Measurements from ENCODE around the gene SIK2. TPM values are rescaled to one million over a fixed set of nuclear protein-coding genes. Genes with fewer than 3 reads are reported as not detected.

The SIK2 gene
- total RNA-seq, 1 donor from 2014 or later, result 8.2 TPM

DNA sequence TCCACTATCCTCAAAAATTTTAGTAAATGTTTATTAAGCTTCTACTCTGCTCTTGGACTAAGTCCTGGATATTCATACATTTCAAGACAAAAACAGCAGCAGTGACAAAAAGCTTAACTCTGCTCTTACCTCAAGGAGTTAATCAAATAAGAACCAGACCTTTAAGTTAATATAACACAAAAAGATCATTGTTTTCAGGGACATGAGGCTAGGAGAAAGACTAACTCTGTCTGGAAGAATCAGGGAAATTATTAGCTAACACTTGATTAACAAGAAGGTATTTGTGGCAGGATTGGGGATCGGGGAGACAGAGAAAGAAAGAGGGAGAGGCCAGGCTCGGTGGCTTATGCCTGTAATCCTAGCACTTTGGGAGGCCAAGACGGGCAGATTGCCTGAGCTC, 89.5 kb downstream of the SIK2 start:
- Histone ChIP-seq H3K9me3 (no peaks in the 10 kb centered on the region), H3K4me3 (no peak overlapping the region), H3K27me3 (no peaks in the 10 kb centered on the region), H3K27ac (no peak overlapping the region), H3K4me1 (no peaks in the 10 kb centered on the region), H3K36me3 (peaks cover 5 to 9% of the 10 kb centered on the region in 2 donors)
- intact Hi-C loops (cut with DNase I), result no loop called here
- TF ChIP-seq, protein P1, sequence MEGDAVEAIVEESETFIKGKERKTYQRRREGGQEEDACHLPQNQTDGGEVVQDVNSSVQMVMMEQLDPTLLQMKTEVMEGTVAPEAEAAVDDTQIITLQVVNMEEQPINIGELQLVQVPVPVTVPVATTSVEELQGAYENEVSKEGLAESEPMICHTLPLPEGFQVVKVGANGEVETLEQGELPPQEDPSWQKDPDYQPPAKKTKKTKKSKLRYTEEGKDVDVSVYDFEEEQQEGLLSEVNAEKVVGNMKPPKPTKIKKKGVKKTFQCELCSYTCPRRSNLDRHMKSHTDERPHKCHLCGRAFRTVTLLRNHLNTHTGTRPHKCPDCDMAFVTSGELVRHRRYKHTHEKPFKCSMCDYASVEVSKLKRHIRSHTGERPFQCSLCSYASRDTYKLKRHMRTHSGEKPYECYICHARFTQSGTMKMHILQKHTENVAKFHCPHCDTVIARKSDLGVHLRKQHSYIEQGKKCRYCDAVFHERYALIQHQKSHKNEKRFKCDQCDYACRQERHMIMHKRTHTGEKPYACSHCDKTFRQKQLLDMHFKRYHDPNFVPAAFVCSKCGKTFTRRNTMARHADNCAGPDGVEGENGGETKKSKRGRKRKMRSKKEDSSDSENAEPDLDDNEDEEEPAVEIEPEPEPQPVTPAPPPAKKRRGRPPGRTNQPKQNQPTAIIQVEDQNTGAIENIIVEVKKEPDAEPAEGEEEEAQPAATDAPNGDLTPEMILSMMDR (IDR thresholded peaks at IDR 0.05), result no peak
- no peak for DNase-seq (ENCODE audit: low spot score in 2 of 2)

DNA sequence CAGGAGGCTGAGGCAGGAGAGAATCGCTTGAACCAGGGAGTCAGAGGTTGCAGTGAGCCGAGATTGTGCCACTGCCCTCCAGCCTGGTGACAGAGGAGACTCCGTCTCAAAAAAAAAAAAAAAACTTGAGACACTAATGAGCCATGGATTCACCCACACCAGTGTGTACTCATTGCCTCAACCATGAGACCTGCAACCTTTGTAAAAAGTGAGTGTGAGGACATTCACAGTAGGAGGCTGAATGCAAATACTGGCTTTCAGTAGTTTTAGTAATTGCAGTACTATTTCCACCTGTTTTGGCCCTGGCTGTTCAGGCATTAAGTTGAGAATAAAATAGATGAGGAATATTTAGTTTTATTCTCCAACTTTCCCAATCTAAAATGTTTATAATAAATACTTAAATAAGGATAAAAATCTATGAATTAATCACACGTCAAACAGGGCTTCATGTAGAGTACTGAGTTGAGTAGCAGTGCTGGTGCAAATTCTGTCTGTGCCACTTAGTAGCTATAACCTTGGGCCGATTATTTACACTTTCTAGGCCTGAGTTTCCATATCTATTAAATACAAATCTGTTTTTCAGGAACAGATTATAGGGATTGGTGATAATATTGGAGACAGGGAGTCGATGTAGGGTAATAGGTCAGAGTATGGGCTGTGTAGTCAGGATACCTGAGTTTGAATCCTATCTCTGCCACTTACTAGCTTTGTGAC, 91.1 kb downstream of the SIK2 start:
- H3K4me1 ChIP-seq, result no peaks in the 10 kb centered on the region
- intact Hi-C loops (cut with DNase I), result no loop called here
- no peak overlapping the region for H3K4me3 ChIP-seq
- H3K9me3 ChIP-seq, result no peaks in the 10 kb centered on the region
- no peak for DNase-seq (ENCODE audit: low spot score in 2 of 2)
- no peaks in the 10 kb centered on the region for H3K27me3 ChIP-seq
- no peak overlapping the region for H3K27ac ChIP-seq
- TF ChIP-seq, protein P1 (IDR thresholded peaks at IDR 0.05), result no peak
- peaks cover 2% of the 10 kb centered on the region in 2 donors for H3K36me3 ChIP-seq

DNA sequence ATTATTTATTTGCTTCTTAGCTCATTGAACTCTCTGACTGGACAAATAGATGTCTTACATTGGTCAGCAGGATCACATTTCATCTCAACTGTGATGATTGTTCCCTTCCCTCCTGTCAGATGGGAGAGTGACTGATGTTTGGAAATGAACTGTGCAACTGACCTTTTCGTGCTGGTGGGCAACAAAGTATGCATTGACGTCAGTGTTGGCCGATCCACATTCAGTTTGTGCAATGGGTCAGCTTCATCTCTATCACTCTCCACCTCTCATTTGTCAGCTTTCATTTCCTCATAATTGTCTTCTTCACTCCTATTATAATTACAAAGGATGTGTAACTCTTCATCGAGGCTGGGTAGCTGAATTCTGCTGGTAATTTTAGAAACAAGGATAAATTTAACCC, 92.6 kb downstream of the SIK2 start:
- H3K4me3 ChIP-seq, result no peak overlapping the region
- no peaks in the 10 kb centered on the region for H3K9me3 ChIP-seq
- H3K27me3 ChIP-seq, result no peaks in the 10 kb centered on the region
- intact Hi-C loops (cut with DNase I), result no loop called here
- TF ChIP-seq, protein P1 (IDR thresholded peaks at IDR 0.05), result no peak
- DNase-seq (ENCODE audit: low spot score in 2 of 2), result no peak
- no peaks in the 10 kb centered on the region for H3K4me1 ChIP-seq
- H3K27ac ChIP-seq, result no peak overlapping the region
- no peaks in the 10 kb centered on the region for H3K36me3 ChIP-seq

DNA sequence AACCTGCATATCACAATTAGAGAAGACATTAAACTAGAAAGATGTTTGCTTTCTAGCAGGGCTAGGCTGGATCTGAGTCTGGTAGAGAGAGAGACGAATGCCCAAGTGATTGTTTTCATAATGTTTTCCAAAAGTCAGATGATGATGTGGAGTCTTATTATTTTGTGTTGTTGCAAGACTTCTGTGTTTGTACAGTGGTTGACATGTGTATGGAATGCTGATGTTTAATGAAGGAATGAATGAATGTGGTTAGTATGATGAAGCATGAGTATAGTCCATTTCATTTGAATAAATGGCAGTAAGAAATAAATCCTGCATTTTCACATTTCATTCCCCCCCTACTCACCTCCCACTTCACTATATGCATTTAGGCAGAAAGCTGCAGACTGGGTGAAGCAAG, 94.3 kb downstream of the SIK2 start:
- no peak overlapping the region for H3K4me3 ChIP-seq
- peaks cover 0 to 8% of the 10 kb centered on the region in 2 donors for H3K36me3 ChIP-seq
- DNase-seq (ENCODE audit: low spot score in 2 of 2), result no peak
- intact Hi-C loops (cut with DNase I), result no loop called here
- no peaks in the 10 kb centered on the region for H3K4me1 ChIP-seq
- no peaks in the 10 kb centered on the region for H3K9me3 ChIP-seq
- no peak overlapping the region for H3K27ac ChIP-seq
- H3K27me3 ChIP-seq, result no peaks in the 10 kb centered on the region
- TF ChIP-seq, protein P1 (IDR thresholded peaks at IDR 0.05), result no peak

DNA sequence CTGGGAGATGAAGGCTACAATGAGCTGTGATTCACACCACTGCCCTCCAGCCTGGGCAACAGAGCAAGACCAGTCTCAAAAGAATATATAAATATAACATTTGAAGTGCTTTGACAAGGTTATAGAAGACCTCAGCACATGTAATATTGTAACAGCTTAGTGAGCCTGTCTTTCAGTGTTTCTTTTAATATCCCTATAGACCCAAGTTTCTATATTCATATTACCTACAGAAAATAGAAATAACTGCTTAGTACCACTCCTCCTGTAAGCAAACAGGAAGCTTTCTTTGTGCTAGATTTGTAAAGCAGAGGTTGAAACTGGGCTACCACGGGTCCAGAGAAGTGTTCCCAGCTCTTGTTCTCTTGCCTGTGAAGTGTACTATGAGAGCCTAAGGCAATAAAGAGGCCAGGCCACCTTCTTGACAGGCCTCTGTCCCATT, 95.7 kb downstream of the SIK2 start:
- H3K4me3 ChIP-seq, result no peak overlapping the region
- intact Hi-C loops (cut with DNase I), result no loop called here

More for the DNA sequence above, 95.7 kb downstream of the SIK2 start:
- H3K27ac ChIP-seq, result no peak overlapping the region
- H3K27me3 ChIP-seq, result no peaks in the 10 kb centered on the region
- no peaks in the 10 kb centered on the region for H3K4me1 ChIP-seq
- H3K36me3 ChIP-seq, result peaks cover 0 to 13% of the 10 kb centered on the region in 2 donors
- no peak for DNase-seq (ENCODE audit: low spot score in 2 of 2)
- TF ChIP-seq, protein P1 (IDR thresholded peaks at IDR 0.05), result no peak
- no peaks in the 10 kb centered on the region for H3K9me3 ChIP-seq

Data from ascending aorta (tissue), 2 donors.